Cardiac fibroblast (primary cell): Measurements from ENCODE around the gene RRP9.
"Not testable (repeated sequence)": the region's sequence is repeated elsewhere in the genome, so short reads cannot be mapped to it uniquely, and the experiment has no call there.

Experiments
- DNase-seq, 2 donors: peaks; one replicate each; pipeline versions ENCODE4 v3.0.0 to v3.0.0-alpha.2; 2010; ENCODE audit warnings: low read depth in 2 of 2
- H3K4me3 ChIP-seq, 2 donors: replicated peaks in 1 of 2; 1 replicate in 1 of 2; 2 replicates in 1 of 2; pipeline ENCODE4 v1.5.1; 2011; ENCODE audit warnings: low read depth in 2 of 2, low read length in 2 of 2, mild to moderate bottlenecking in 2 of 2, moderate library complexity in 1 of 2
- CTCF ChIP-seq: IDR thresholded peaks from one replicate; pipeline ENCODE4 v1.5.1; 2011; ENCODE audit warnings: low read depth, mild to moderate bottlenecking, low read length, inconsistent platforms

The RRP9 gene

DNA sequence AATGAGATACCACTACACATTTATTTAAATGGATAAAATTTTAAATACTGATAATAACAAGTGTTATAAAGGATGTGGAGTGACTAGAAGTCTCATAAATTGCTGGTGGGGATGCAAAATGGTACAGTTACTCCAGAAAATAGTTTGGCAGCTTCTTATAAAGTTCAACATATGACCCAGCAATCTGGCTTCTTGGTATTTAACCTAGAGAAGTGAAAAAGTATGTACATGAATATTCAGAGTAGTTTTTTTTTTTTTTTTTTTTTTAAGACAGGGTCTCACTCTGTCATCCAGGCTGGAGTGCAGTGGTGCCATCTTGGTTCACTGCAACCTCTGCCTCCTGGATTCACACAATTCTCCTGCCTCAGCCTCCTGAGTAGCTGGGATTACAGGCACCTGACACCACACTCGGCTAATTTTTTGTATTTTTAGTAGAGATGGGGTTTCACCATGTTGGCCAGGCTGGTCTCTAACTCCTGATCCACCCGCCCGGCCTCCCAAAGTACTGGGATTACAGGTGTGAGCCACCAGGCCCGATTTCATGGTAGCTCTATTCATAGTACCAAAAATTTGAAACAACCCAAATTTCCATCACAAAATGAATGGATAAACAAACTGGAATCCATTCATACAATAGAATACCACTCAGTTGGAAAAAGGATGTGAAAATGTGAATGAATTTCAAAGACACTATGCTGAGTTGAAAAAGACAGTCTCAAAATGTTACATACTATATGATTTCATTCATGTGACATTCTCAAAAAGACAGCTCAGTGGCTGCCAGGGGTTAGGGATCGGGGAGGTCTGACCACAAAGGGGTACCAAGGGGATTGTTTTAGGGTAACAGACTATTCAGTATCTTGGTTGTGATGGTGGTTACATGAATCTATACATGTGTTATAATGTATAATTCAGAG is 14.4 kb downstream of the RRP9 start:
- no peak for TF ChIP-seq CTCF
- DNase-seq = no peak
- H3K4me3 ChIP-seq = no peak overlapping the region

- no peak for TF ChIP-seq CTCF
- no peak overlapping the region for H3K4me3 ChIP-seq
- DNase-seq = no peak
Observed at GRCh38 chr3:51921081-51921578, 20.6 kb downstream of the RRP9 start.

- DNase-seq = no peak
- no peak overlapping the region for H3K4me3 ChIP-seq
- no peak for TF ChIP-seq CTCF
Observed at GRCh38 chr3:51916418-51916817, 25.3 kb downstream of the RRP9 start.

GRCh38 chr3:51908026-51908425 is 33.7 kb downstream of the RRP9 start:
- no peak overlapping the region for H3K4me3 ChIP-seq
- no peak for DNase-seq
- TF ChIP-seq CTCF = no peak

GRCh38 chr3:51904034-51904823 is 37.5 kb downstream of the RRP9 start:
- H3K4me3 ChIP-seq = no peak overlapping the region
- no peak for DNase-seq
- no peak for TF ChIP-seq CTCF

GRCh38 chr3:51902361-51902760 is 39.3 kb downstream of the RRP9 start:
- DNase-seq = not testable (repeated sequence)

GRCh38 chr3:51900043-51900442 is 41.7 kb downstream of the RRP9 start:
- not testable (repeated sequence) for H3K4me3 ChIP-seq, DNase-seq

More at GRCh38 chr3:51902361-51902760, 39.3 kb downstream of the RRP9 start:
- not testable (repeated sequence) for H3K4me3 ChIP-seq
